Stimulated activated CD8-positive, alpha-beta memory T cell treated with anti-CD3 and anti-CD28 coated beads, Interleukin-7, amount 100 ng/mL, for 24 hours (primary cell): ENCODE results near the gene ANO1.

Experiments used
- DNase-seq: peaks from one replicate; pipeline ENCODE4 v3.0.0-alpha.2; 2020; ENCODE audit warnings: low read depth

Gene ANO1

GRCh38 chr11:70072861-70073755 lies 5.0 kb upstream of the ANO1 start:
- DNase-seq = no peak

GRCh38 chr11:70073871-70074371 lies 4.2 kb upstream of the ANO1 start:
- DNase-seq = no peak

GRCh38 chr11:70074746-70075145 lies 3.4 kb upstream of the ANO1 start:
- no peak for DNase-seq

GRCh38 chr11:70075836-70076235 lies 2.3 kb upstream of the ANO1 start:
- no peak for DNase-seq

GRCh38 chr11:70076461-70076931 lies 1.6 kb upstream of the ANO1 start:
- DNase-seq = no peak

- no peak for DNase-seq
Observed at GRCh38 chr11:70077411-70078094, 564 bp upstream of the ANO1 start.

- DNase-seq = no peak
Observed at GRCh38 chr11:70078781-70079616, 882 bp downstream of the ANO1 start.

GRCh38 chr11:70079691-70080090 lies 1.6 kb downstream of the ANO1 start:
- no peak for DNase-seq

GRCh38 chr11:70080763-70081162 lies 2.6 kb downstream of the ANO1 start:
- DNase-seq = no peak

GRCh38 chr11:70082829-70083228 lies 4.7 kb downstream of the ANO1 start:
- DNase-seq = no peak

- DNase-seq = no peak
Observed at GRCh38 chr11:70084046-70084984, 6.2 kb downstream of the ANO1 start.

GRCh38 chr11:70085815-70086769 lies 8.0 kb downstream of the ANO1 start:
- DNase-seq = no peak

- DNase-seq = no peak
Observed at GRCh38 chr11:70087446-70088167, 9.5 kb downstream of the ANO1 start.

GRCh38 chr11:70088735-70089250 lies 10.7 kb downstream of the ANO1 start:
- DNase-seq = no peak

- no peak for DNase-seq
Observed at GRCh38 chr11:70089631-70090030, 11.5 kb downstream of the ANO1 start.

- no peak for DNase-seq
Observed at GRCh38 chr11:70090961-70091381, 12.9 kb downstream of the ANO1 start.

- no peak for DNase-seq
Observed at GRCh38 chr11:70091638-70092037, 13.5 kb downstream of the ANO1 start.

GRCh38 chr11:70092959-70093715 lies 15.0 kb downstream of the ANO1 start:
- DNase-seq = no peak
